ENCODE measurements around the gene PTCD1. TPM values are rescaled to one million over a fixed set of nuclear protein-coding genes. Genes with fewer than 3 reads are reported as not detected.

The PTCD1 gene
- total and polyA plus RNA-seq, 9 of the 15 experiments (the other 6 are each of a cell fraction or from before 2014, with no cell fraction given), result 0.46 to 17.1 (median 6.2) TPM

DNA sequence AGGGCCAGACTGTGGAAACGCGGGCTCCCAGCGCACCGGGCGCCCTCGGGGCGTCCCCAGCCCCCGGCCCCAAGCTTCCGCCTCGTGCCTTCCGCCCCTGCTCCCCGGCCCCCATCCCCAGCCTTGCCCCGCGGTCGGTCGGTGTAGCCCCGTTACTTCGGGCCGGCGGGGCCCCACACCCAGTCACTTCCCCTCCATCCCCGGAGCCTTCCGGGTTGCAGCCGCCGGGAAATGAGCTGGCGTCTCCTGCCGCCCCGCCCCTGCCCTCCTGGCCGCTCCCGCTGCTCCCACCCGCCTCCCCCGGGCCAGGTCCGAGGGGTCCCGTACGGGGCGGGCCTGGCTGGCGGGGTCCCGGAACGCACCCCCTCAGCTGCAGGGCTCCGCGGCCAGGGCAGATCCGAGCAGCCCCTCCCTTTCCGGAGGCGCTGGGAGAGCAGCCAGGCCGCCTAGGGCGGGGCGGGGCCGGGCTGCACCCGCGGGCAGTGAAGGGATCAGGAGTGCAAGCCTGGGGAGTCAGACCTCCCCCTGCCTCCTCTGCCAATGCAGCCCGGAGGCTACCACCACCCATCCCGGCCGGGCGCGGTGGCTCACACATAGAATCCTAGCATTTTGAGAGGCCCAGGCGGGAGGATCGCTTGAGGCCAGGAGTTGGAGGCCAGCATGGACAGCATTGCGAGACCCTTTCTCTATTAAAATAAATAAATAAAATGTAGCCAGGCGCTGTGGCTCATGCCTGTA lies 63.4 kb downstream of the PTCD1 start (continued):
- TF ChIP-seq, protein P1, sequence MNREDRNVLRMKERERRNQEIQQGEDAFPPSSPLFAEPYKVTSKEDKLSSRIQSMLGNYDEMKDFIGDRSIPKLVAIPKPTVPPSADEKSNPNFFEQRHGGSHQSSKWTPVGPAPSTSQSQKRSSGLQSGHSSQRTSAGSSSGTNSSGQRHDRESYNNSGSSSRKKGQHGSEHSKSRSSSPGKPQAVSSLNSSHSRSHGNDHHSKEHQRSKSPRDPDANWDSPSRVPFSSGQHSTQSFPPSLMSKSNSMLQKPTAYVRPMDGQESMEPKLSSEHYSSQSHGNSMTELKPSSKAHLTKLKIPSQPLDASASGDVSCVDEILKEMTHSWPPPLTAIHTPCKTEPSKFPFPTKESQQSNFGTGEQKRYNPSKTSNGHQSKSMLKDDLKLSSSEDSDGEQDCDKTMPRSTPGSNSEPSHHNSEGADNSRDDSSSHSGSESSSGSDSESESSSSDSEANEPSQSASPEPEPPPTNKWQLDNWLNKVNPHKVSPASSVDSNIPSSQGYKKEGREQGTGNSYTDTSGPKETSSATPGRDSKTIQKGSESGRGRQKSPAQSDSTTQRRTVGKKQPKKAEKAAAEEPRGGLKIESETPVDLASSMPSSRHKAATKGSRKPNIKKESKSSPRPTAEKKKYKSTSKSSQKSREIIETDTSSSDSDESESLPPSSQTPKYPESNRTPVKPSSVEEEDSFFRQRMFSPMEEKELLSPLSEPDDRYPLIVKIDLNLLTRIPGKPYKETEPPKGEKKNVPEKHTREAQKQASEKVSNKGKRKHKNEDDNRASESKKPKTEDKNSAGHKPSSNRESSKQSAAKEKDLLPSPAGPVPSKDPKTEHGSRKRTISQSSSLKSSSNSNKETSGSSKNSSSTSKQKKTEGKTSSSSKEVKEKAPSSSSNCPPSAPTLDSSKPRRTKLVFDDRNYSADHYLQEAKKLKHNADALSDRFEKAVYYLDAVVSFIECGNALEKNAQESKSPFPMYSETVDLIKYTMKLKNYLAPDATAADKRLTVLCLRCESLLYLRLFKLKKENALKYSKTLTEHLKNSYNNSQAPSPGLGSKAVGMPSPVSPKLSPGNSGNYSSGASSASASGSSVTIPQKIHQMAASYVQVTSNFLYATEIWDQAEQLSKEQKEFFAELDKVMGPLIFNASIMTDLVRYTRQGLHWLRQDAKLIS (CRISPR knock-in tag; IDR thresholded peaks at IDR 0.05), result no peak; the same call in 1 of the 2 replicates
- TF ChIP-seq L3MBTL2 (IDR thresholded peaks at IDR 0.05) (no peak), EGR1 (conservative IDR thresholded peaks at IDR 0.05) (0 out of 2 replicates have a peak, but pooled peaks have one; percentile 12), MYNN (IDR thresholded peaks at IDR 0.05) (peak; percentile 53; the same call in 1 of the 2 replicates), MYNN (CRISPR knock-in tag; IDR thresholded peaks at IDR 0.05) (no peak), POLR2AphosphoS5 (IDR thresholded peaks at IDR 0.05; ENCODE audit: control insufficient read depth, insufficient read depth, low read depth, low read length) (no peak), ZNF384 (IDR thresholded peaks at IDR 0.05; ENCODE audit: low read depth, low read length) (no peak), SMARCA5 (IDR thresholded peaks at IDR 0.05) (no peak), RBFOX2 (IDR thresholded peaks at IDR 0.05; ENCODE audit: low read depth, low read length) (peak; percentile 47), ZNF143 (CRISPR knock-in tag; IDR thresholded peaks at IDR 0.05) (no peak), HDAC1 (IDR thresholded peaks at IDR 0.05) (peak in 1 of 2 experiments; percentile 88; a peak in 2 of 4 replicates), ZKSCAN8 (CRISPR knock-in tag; IDR thresholded peaks at IDR 0.05) (no peak), ZNF12 (CRISPR knock-in tag; IDR thresholded peaks at IDR 0.05) (no peak; the same call in 1 of the 2 replicates), U2AF1 (optimal IDR thresholded peaks at IDR 0.05; ENCODE audit: low read depth, low read length) (no peak), NR2F6 (CRISPR knock-in tag; IDR thresholded peaks at IDR 0.05) (no peak)
- TF ChIP-seq, protein P2, sequence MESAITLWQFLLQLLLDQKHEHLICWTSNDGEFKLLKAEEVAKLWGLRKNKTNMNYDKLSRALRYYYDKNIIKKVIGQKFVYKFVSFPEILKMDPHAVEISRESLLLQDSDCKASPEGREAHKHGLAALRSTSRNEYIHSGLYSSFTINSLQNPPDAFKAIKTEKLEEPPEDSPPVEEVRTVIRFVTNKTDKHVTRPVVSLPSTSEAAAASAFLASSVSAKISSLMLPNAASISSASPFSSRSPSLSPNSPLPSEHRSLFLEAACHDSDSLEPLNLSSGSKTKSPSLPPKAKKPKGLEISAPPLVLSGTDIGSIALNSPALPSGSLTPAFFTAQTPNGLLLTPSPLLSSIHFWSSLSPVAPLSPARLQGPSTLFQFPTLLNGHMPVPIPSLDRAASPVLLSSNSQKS (CRISPR knock-in tag; IDR thresholded peaks at IDR 0.05), result no peak
- TF ChIP-seq, protein P3, sequence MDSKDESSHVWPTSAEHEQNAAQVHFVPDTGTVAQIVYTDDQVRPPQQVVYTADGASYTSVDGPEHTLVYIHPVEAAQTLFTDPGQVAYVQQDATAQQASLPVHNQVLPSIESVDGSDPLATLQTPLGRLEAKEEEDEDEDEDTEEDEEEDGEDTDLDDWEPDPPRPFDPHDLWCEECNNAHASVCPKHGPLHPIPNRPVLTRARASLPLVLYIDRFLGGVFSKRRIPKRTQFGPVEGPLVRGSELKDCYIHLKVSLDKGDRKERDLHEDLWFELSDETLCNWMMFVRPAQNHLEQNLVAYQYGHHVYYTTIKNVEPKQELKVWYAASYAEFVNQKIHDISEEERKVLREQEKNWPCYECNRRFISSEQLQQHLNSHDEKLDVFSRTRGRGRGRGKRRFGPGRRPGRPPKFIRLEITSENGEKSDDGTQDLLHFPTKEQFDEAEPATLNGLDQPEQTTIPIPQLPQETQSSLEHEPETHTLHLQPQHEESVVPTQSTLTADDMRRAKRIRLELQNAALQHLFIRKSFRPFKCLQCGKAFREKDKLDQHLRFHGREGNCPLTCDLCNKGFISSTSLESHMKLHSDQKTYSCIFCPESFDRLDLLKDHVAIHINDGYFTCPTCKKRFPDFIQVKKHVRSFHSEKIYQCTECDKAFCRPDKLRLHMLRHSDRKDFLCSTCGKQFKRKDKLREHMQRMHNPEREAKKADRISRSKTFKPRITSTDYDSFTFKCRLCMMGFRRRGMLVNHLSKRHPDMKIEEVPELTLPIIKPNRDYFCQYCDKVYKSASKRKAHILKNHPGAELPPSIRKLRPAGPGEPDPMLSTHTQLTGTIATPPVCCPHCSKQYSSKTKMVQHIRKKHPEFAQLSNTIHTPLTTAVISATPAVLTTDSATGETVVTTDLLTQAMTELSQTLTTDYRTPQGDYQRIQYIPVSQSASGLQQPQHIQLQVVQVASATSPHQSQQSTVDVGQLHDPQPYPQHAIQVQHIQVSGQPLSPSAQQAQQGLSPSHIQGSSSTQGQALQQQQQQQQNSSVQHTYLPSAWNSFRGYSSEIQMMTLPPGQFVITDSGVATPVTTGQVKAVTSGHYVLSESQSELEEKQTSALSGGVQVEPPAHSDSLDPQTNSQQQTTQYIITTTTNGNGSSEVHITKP (IDR thresholded peaks at IDR 0.05; ENCODE audit: partially characterized antibody), result no peak
- TF ChIP-seq, protein P4, sequence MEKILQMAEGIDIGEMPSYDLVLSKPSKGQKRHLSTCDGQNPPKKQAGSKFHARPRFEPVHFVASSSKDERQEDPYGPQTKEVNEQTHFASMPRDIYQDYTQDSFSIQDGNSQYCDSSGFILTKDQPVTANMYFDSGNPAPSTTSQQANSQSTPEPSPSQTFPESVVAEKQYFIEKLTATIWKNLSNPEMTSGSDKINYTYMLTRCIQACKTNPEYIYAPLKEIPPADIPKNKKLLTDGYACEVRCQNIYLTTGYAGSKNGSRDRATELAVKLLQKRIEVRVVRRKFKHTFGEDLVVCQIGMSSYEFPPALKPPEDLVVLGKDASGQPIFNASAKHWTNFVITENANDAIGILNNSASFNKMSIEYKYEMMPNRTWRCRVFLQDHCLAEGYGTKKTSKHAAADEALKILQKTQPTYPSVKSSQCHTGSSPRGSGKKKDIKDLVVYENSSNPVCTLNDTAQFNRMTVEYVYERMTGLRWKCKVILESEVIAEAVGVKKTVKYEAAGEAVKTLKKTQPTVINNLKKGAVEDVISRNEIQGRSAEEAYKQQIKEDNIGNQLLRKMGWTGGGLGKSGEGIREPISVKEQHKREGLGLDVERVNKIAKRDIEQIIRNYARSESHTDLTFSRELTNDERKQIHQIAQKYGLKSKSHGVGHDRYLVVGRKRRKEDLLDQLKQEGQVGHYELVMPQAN (IDR thresholded peaks at IDR 0.05; ENCODE audit: borderline replicate concordance), result peak; percentile 46; the same call in 1 of the 2 replicates
